Neural crest cell (in vitro differentiated cells): ENCODE results near the gene NEBL. TPM values are rescaled to one million over a fixed set of nuclear protein-coding genes. Genes with fewer than 3 reads are reported as not detected.

Experiments used
- DNase-seq: peaks from one replicate; pipeline ENCODE4 v3.0.0; 2021; ENCODE audit warnings: low read depth, mixed read lengths, low spot score
- H3K27ac Mint-ChIP-seq: one replicate; pipeline ENCODE4 v1.8.0; 2021; ENCODE audit warnings: mild to moderate bottlenecking, mixed read lengths; ENCODE audit not compliant: unreplicated experiment
- H3K27me3 Mint-ChIP-seq: 2 replicates; pipeline ENCODE4 v1.8.0; 2021; ENCODE audit warnings: low read depth, mild to moderate bottlenecking, mixed read lengths
- H3K36me3 Mint-ChIP-seq: 2 replicates; pipeline ENCODE4 v1.8.0; 2021; ENCODE audit warnings: low read depth, mild to moderate bottlenecking, mixed read lengths
- H3K4me1 Mint-ChIP-seq: 2 replicates; pipeline ENCODE4 v1.8.0; 2021; ENCODE audit warnings: mixed read lengths
- H3K4me3 Mint-ChIP-seq: one replicate; pipeline ENCODE4 v1.8.0; 2021; ENCODE audit warnings: mild to moderate bottlenecking, mixed read lengths
- H3K9me3 Mint-ChIP-seq: 2 replicates; pipeline ENCODE4 v1.8.0; 2021; ENCODE audit warnings: mixed read lengths
- CTCF ChIP-seq: fragments of 200-600 bp; sonication (generic); conservative IDR thresholded peaks from 2 replicates; pipeline ENCODE4 v1.5.0; 2021; ENCODE audit warnings: antibody characterized with exemption, mild to moderate bottlenecking
- total RNA-seq: library from RNA; stranded (reverse); gene quantifications from 2 replicates; pipeline ENCODE4 v1.2.1, GENCODE V29; 2021

NEBL gene
- total RNA-seq, 1 donor from 2014 or later, result 8.4 TPM

DNA sequence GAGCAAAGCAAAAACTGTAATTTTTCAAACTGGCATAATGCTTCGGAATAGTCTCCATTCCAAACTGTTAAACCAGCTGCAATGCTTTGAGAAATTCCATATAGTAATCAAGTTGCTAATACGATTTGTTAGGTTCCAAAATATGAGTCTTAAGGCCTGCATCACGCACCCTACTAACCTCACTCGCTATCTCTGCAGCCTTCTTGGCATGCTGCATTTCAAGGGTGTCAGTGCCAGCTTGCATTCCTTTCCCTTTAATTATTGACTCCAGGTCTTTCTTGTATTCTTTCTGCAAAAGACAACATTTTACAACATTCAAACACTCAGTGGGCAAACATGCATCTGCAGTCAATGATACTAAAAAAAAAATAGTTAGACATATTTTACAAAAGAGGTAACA, 61.8 kb downstream of the NEBL start:
- no peak for DNase-seq
- Mint-ChIP-seq H3K4me3 (no peak overlapping the region), H3K27me3 (no peaks in the 10 kb centered on the region), H3K9me3 (peaks cover 9% of the 10 kb centered on the region), H3K36me3 (peaks cover 16% of the 10 kb centered on the region), H3K27ac (no peak overlapping the region), H3K4me1 (no peaks in the 10 kb centered on the region)
- no peak for TF ChIP-seq CTCF

- no peak for TF ChIP-seq CTCF
- no peak for DNase-seq
- Mint-ChIP-seq H3K4me1 (no peaks in the 10 kb centered on the region), H3K4me3 (no peak overlapping the region), H3K27ac (no peak overlapping the region), H3K9me3 (peaks cover 9% of the 10 kb centered on the region), H3K36me3 (peaks cover 16% of the 10 kb centered on the region), H3K27me3 (no peaks in the 10 kb centered on the region)
Observed at GRCh38 chr10:20834825-20835224, 62.3 kb downstream of the NEBL start.

GRCh38 chr10:20822825-20823224, 74.3 kb downstream of the NEBL start:
- H3K36me3 Mint-ChIP-seq, result no peaks in the 10 kb centered on the region
- H3K4me3 Mint-ChIP-seq, result no peak overlapping the region
- no peaks in the 10 kb centered on the region for H3K4me1 Mint-ChIP-seq
- no peaks in the 10 kb centered on the region for H3K27me3 Mint-ChIP-seq
- no peak for TF ChIP-seq CTCF
- H3K27ac Mint-ChIP-seq, result no peak overlapping the region
- no peaks in the 10 kb centered on the region for H3K9me3 Mint-ChIP-seq
- DNase-seq, result no peak

- peaks cover 2% of the 10 kb centered on the region for H3K36me3 Mint-ChIP-seq
- TF ChIP-seq CTCF, result no peak
- no peak overlapping the region for H3K27ac Mint-ChIP-seq
- no peak for DNase-seq
- no peaks in the 10 kb centered on the region for H3K27me3 Mint-ChIP-seq
- no peaks in the 10 kb centered on the region for H3K9me3 Mint-ChIP-seq
- no peaks in the 10 kb centered on the region for H3K4me1 Mint-ChIP-seq
- no peak overlapping the region for H3K4me3 Mint-ChIP-seq
Observed at GRCh38 chr10:20817646-20818045, 79.5 kb downstream of the NEBL start.

GRCh38 chr10:20817116-20817515, 80.0 kb downstream of the NEBL start:
- Mint-ChIP-seq H3K36me3 (peaks cover 2% of the 10 kb centered on the region), H3K4me1 (no peaks in the 10 kb centered on the region), H3K27me3 (no peaks in the 10 kb centered on the region), H3K4me3 (no peak overlapping the region), H3K27ac (no peak overlapping the region), H3K9me3 (no peaks in the 10 kb centered on the region)
- no peak for DNase-seq
- no peak for TF ChIP-seq CTCF

- H3K27me3 Mint-ChIP-seq, result no peaks in the 10 kb centered on the region
- no peak overlapping the region for H3K4me3 Mint-ChIP-seq
- no peak overlapping the region for H3K27ac Mint-ChIP-seq
- TF ChIP-seq CTCF, result no peak
- DNase-seq, result no peak
- no peaks in the 10 kb centered on the region for H3K4me1 Mint-ChIP-seq
- H3K36me3 Mint-ChIP-seq, result peaks cover 2% of the 10 kb centered on the region
- no peaks in the 10 kb centered on the region for H3K9me3 Mint-ChIP-seq
Observed at GRCh38 chr10:20814116-20814515, 83.0 kb downstream of the NEBL start.
